Raji (cell line): ENCODE data around the gene PSME4.

Experiments used
- POLR2A ChIP-seq: IDR thresholded peaks from 2 replicates; pipeline ENCODE4 v1.6.1; 2011; ENCODE audit warnings: low read depth, low read length, control low read depth; ENCODE audit not compliant: insufficient read depth

The PSME4 gene, protein sequence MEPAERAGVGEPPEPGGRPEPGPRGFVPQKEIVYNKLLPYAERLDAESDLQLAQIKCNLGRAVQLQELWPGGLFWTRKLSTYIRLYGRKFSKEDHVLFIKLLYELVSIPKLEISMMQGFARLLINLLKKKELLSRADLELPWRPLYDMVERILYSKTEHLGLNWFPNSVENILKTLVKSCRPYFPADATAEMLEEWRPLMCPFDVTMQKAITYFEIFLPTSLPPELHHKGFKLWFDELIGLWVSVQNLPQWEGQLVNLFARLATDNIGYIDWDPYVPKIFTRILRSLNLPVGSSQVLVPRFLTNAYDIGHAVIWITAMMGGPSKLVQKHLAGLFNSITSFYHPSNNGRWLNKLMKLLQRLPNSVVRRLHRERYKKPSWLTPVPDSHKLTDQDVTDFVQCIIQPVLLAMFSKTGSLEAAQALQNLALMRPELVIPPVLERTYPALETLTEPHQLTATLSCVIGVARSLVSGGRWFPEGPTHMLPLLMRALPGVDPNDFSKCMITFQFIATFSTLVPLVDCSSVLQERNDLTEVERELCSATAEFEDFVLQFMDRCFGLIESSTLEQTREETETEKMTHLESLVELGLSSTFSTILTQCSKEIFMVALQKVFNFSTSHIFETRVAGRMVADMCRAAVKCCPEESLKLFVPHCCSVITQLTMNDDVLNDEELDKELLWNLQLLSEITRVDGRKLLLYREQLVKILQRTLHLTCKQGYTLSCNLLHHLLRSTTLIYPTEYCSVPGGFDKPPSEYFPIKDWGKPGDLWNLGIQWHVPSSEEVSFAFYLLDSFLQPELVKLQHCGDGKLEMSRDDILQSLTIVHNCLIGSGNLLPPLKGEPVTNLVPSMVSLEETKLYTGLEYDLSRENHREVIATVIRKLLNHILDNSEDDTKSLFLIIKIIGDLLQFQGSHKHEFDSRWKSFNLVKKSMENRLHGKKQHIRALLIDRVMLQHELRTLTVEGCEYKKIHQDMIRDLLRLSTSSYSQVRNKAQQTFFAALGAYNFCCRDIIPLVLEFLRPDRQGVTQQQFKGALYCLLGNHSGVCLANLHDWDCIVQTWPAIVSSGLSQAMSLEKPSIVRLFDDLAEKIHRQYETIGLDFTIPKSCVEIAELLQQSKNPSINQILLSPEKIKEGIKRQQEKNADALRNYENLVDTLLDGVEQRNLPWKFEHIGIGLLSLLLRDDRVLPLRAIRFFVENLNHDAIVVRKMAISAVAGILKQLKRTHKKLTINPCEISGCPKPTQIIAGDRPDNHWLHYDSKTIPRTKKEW (N-terminal part only)

DNA sequence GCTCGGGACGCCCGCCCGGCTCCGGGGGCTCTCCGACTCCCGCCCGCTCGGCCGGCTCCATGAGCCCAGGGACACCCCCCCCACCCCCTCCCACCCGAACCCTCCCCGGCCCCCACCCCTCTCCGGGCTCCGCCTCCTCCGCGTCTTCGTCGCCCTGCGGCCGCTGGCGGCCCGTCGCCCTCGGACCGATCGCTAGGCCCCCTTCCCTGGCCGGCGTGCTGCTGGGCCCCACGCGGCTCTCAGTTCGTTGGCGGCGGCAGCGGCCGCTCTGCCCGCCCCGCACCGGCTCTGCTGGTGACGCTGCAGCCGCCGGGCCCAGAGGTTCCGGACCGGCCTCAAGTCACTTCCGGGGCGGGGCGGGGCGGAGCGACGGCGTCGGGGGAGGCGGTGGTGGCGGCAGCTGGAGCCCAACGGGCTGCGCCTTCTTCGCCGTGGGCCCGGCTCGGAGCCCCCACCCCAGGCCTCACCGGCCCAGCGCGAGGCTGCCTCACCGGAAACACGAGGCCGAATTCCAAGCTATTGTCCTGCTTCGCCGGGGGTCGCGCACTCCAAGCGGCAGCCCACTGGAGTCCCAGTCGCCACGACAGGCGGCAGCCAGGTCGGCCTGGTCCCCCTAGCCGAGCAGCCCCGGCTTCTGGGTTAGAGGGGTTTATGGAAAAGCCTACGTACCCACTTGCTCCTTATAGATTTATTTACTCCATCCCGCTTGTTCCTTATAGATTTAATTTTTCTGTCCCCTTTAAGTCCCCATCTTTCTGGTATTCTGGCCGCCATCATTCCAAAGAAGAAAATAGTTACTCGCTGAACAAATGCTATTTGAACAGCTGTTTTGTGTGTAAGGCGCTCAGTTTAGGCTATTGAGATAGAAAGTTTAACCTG is at the start of gene PSME4:
Gene PSME4, minus strand, starts transcription at position 270 of the 879 bp plus-strand sequence. Its CDS starts 209 bp downstream, at position 61.
- TF ChIP-seq POLR2A, result peak; percentile 84

DNA sequence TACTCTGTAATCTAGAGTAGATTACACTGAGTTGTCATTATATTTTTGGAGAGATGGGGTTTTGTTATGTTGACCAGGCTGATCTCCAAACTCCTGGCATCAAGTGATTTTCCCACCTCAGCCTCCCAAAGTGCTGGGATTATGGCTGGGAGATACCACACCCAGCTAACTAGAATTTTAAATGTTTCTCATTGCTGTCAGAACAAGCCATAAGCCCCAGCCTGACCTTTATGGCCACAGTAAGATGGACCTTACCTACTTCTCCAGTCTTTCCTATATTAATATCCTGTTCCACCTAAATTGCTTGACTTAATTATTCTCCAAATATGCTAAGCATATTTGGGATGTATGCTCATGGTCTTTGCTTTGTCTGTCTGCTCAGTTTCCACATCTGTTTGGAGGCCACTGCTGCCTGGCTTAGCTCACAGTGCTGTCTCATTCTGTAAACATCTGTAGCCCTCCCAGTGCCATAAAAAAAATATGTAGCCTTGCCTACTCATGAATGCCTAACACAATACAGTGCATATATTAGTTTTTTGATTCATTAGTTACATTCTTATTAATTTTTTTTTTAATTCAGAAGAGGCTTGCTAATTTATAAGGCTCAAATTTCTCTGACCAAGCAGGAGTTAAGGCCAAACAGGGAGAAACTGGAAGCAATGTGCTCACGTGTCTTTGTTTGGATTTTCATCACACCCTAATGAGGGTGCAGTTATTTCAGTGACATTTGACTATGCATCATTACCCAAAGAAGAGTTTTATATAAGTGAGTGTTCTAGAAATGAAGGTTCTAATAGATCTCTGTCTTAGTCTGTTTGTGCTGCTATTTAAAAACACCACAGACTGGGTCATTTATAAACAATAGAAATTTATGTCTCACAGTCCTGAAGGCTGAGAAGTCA is 45.3 kb upstream of the PSME4 start:
- no peak for TF ChIP-seq POLR2A

DNA sequence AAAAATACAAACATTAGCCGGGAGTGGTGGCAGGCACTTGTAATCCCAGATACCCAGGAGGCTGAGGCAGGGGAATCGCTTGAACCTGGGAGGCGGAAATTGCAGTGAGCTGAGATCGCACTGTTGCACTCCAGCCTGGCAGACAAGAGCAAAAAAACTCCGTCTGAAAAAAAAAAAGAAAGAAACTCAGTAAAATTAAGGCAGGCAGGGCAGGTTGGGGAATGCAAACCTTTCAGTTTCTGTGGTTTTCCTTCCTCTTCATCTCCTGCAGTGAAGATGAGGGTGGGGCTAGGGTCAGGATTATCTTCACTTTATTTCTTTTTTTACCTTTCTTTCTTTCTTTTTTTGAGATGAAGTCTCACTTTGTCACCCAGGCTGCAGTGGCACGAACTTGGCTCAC is 43.2 kb upstream of the PSME4 start:
- no peak for TF ChIP-seq POLR2A

DNA sequence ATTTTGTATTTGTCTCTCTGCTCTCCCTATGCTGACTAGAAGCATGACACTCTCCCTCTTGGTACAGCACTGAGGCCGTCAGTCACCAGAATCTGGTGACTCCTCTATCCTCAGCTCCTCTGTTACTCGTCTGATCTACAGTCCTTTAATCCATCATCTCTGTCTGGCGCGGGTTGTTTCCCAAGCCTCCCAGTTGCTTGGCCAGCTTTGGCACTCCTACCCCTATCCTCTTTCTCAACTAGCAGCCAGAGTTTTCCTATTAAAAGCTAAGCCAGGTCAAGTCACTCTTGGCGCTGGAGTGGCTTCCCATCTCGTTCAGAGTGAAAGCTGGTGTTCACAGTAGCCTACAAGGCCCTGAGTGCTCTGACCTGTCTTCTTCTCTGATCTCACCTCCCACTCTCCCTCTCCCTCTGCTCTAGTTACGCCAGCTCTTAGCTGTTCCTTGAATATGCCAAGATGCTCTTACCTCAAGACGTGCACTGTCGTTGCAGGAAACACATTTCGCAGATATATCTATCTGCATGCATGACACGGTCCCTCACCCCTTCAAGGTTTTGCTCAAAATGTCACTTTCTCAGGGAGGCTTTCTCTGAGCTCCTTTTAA is 41.8 kb upstream of the PSME4 start:
- no peak for TF ChIP-seq POLR2A

DNA sequence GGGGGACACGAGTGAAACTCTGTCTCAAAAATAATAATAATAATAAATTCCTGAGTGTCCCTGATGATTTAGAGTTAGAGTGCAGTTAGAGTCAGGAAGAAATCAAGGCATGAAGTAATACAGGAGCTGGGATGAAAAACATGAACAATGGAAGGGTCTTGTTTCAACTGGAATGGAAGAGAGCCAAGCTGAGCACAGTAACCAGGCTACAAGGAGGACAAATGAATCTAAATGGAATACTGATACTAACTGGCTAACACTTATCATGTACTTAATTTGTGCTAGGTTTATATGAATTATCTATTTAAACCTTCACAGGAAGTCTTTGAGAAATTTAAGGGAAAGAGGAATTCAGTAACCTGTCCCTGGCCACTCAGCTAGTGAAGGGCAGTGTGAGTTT is 38.8 kb upstream of the PSME4 start:
- TF ChIP-seq POLR2A, result no peak

DNA sequence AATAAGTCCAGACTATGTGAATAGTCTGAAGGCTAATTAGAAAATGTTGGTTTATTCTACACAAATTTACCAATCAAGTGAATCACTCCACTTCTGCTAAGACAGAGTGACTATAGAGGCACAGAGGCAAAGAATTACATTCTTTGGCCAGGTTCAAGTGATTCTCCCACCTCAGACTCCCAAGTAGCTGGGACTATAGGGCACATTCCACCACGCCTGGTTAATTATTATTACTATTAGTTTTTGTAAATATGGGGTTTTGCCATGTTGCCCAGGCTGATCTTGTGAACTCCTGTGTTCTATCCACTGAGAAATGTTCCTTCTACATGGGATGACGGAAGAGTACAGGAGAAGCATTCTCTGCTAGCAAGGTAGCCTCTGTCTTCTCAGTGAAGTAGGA is 37.6 kb upstream of the PSME4 start:
- TF ChIP-seq POLR2A, result no peak

DNA sequence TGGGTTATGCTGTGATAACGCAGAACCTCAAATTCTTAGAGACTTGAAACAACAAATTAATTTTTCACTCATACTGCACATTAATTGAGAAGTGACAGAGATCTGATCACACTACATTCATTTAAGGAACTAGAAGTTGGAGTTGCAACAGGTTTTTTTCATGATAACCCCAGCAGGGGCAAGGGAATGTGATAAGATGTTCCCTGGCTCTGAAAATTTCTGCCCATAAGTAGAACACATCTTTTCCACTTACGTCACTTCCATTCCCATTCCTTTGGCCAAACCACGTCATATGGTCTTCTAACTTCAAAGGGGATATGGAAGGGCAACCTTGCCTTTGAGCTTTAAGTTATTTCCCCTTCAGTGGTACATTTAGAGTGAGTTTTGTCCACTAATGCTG is 29.7 kb upstream of the PSME4 start:
- no peak for TF ChIP-seq POLR2A

DNA sequence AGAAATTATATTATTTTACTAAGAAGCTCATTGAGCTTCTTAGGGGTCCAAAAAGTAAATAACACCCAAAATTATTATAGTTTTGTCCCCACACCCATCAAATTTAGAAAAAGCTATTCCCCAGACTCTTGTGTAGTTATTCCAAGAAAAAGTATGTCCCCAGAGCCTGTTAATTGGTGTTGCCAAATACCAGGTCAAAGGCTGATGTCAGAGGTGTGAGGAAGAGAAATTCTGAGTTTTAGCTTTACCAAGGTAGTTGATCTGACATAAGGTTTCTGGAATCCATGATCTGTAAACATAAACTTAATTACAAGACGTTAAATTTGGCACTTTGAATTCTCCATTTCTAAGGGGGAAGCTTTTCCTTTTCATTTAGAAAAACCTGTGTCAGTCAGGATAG is 29.3 kb upstream of the PSME4 start:
- TF ChIP-seq POLR2A, result no peak

DNA sequence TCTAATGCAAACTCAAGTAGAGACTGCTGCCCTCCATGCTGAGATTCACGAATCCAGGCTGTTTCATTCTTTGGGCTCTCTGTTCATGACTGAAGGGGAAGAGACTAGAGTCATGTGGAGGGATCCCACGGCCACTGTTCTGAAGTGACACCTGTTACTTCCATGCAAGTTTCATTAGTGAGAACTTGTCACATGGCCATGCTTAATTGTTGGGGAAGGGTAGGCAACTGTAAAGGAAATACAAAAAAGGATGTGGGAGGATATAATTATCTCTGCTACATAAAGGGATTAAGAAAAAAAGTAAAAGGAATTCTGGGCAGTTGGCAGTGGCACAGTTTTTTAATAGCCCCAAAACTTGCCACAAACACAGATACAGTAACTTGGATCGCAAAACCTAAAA is 28.0 kb upstream of the PSME4 start:
- TF ChIP-seq POLR2A, result no peak

DNA sequence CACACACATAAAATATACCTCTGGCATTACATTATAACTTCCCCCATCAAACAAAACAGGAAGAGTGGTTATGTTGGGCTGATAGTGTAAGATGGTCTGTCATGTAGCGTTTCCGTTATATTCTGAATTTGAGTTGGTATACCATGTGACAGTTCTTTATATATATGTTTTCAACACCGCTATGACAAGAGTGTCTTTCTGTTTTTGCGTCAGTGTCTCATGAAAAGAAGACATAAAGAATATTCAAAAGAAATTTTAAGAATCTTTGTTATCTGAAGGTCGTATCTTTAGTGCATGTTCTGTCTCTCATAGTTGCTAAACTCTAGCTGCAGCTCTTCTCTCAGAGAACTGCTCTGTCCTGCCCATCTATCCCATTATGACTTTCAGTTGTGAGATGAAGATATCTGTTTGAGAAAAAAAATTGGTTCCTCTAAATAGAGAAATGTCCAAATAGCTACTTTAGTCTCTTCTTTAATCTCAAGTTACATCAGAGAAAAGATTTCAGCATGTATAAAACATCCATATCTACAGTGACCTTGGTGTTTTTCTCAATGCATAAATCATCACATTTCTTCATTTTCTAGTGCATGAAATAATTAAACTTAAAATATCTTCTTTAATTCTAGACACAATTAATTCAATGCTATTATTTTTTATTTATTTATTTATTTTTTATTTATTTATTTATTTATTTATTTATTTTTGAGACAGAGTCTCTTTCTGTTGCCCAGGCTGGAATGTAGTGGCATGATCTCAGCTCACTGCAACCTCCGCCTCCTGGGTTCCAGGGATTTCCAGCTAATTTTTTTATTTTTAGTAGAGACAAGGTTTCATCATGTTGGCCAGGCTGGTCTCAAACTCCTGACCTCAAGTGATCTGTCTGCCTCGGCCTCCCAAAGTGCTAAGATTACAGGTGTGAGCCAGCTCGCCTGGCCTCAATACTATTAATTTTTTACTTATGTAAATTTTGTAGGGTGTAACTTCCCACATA is 24.3 kb upstream of the PSME4 start:
- no peak for TF ChIP-seq POLR2A

DNA sequence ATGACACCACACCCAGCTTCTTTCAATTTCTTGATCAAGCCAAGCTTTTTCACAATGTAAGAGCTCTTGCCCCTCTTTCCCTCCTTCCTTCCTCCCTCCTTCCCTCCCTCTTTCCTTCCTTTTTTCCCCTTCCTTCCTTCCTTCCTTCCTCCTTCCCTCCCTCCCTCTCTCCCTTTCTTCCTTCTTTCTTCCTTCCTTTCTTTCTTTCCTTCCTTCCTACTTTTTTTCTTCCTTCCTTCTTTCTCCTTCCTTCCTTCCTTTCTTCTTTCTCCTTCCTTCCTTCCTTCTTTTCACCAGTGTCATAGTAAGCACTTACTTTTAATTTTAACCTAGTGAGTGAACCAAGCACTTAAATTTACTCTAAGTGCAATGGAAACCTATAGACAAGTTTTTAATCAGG is 21.2 kb upstream of the PSME4 start:
- TF ChIP-seq POLR2A, result no peak
